ENCODE results near the gene ITPR3. TPM values are rescaled to one million over a fixed set of nuclear protein-coding genes. Genes with fewer than 3 reads are reported as not detected.
A peak's percentile ranks its signal among the peaks of the same experiment; 100 is the strongest.

Gene ITPR3
- total and polyA plus RNA-seq, 8 donors: 14.1 to 149 (median 65.6) TPM

DNA sequence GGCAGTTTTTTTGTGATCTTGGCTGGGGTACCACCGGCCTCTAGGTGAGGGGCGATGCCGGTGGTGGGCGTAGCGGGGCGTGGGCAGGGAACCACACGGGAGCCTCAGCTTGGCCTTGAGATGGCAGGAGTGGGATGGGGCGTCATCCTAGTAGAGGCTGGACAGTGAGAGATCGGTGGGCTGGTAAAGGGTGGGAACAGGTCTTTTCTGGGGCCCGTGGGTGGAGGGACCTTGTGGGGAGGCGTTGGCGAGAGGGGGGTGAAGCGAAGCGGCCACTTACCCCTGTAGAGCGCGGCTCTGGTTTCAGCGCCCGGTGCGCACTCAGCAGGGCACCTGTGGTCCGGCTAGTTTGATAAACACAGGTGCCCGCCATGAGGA is 12.0 kb downstream of the ITPR3 start:
- 11 to 37% (median 22%) methylated on average over 19 to 21 of the region's 21 CpGs for WGBS, 5 donors
- TF ChIP-seq, protein P1, sequence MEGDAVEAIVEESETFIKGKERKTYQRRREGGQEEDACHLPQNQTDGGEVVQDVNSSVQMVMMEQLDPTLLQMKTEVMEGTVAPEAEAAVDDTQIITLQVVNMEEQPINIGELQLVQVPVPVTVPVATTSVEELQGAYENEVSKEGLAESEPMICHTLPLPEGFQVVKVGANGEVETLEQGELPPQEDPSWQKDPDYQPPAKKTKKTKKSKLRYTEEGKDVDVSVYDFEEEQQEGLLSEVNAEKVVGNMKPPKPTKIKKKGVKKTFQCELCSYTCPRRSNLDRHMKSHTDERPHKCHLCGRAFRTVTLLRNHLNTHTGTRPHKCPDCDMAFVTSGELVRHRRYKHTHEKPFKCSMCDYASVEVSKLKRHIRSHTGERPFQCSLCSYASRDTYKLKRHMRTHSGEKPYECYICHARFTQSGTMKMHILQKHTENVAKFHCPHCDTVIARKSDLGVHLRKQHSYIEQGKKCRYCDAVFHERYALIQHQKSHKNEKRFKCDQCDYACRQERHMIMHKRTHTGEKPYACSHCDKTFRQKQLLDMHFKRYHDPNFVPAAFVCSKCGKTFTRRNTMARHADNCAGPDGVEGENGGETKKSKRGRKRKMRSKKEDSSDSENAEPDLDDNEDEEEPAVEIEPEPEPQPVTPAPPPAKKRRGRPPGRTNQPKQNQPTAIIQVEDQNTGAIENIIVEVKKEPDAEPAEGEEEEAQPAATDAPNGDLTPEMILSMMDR (IDR thresholded peaks at IDR 0.05): no peak
- TF ChIP-seq POLR2A (IDR thresholded peaks at IDR 0.05) (no peak), POLR2AphosphoS5 (IDR thresholded peaks at IDR 0.05) (no peak), EP300 (IDR thresholded peaks at IDR 0.05) (no peak)
- Histone ChIP-seq H3K27me3 (peaks cover 0 to 20% (median 0%) of the 10 kb centered on the region in 3 donors), H3K9me3 (no peaks in the 10 kb centered on the region), H3K4me3 (peak overlapping the region; percentile 35 to 49 (median 43)), H3K4me1 (peaks cover 56 to 94% (median 79%) of the 10 kb centered on the region in 4 donors), H3K27ac (peak overlapping the region; percentile 76 to 84 (median 80)), H3K36me3 (no peaks in the 10 kb centered on the region)
- intact Hi-C loops (cut with DNase I; ENCODE audit: low total_unique reads): loop anchor here (10.0 kb wide), 1 partner anchor 48 kb away; the partner anchor contains the start of gene BAK1
- DNase-seq: no peak

DNA sequence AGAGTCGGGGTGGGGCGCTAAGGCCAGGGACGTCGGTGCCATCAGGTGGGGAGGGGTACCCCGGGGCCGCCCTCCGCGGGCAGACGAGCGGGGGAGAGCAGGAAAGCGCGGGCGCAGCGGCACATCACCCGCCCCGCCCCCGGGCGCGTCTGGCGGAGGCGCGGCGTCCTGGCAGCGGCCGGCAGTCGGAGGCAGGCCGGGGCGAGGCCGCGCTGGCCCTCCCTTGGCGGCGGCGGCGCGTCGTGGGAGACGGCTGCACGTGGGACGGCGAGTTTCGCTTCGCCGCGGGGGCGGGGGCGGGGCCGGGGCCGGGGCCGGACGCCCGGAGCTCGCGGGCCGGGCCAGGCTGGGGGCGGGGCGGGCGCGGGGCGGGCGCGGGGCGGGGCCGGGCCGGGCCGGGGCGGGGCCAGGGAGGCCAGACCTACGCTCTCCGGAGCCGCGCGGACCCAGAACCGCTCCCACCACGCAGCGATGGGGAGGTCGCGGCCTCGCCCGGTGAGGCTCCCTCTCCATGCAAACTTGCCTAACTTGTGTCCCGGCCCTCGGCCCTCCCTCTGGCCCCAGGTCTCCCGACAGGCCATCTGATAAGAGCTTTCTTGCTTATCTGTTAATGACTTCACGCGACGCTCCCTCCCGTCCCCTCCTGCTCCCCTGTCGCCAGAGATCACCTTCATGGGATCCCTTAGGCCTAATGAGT is 12.5 kb downstream of the ITPR3 start:
- Histone ChIP-seq H3K27me3 (peaks cover 0 to 20% (median 0%) of the 10 kb centered on the region in 3 donors), H3K27ac (peak overlapping the region; percentile 76 to 84 (median 80)), H3K4me1 (peaks cover 55 to 94% (median 77%) of the 10 kb centered on the region in 4 donors), H3K9me3 (no peaks in the 10 kb centered on the region), H3K36me3 (no peaks in the 10 kb centered on the region), H3K4me3 (peak overlapping the region; percentile 35 to 50 (median 43))
- intact Hi-C loops (cut with DNase I; ENCODE audit: low total_unique reads): loop anchor here (10.0 kb wide), 1 partner anchor 49 kb away; the partner anchor contains the start of gene BAK1
- WGBS, 5 donors: 1 to 4% (median 1%) methylated on average over 8 to 77 of the region's 86 CpGs
- DNase-seq: peak; percentile 84 to 92
- TF ChIP-seq, protein P1 (IDR thresholded peaks at IDR 0.05): no peak
- TF ChIP-seq EP300 (IDR thresholded peaks at IDR 0.05): no peak
- TF ChIP-seq POLR2A (IDR thresholded peaks at IDR 0.05): no peak
- no peak for TF ChIP-seq POLR2AphosphoS5 (IDR thresholded peaks at IDR 0.05)

DNA sequence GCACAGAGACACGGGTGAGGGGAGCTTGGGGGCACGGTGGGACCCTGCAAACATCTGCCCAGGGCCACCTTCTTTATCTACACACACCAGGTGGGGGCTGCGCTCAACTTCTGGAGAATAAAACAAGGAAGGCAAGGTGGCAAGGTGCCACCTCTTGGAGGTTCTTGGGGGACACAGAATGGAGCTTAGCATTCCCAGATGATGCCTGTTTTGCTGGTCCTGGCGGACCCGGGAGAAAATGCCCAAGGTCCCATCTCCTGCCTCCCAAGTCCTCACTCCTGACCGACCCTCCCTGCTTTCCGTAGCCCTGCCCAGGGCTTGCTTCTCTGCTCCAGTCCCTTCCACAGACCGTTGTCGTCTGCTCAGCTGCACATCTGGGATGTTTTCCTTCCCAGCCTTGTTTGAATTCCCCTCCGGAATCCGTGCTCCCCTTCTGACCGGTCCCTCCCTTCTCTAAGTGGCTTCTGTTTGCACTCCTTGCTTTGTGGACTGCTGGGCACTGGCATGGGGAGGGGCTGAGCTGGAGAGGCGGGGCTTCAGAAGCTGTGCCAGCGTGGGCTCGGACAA is 13.1 kb downstream of the ITPR3 start:
- H3K4me1 ChIP-seq: peaks cover 54 to 94% (median 77%) of the 10 kb centered on the region in 4 donors

DNA sequence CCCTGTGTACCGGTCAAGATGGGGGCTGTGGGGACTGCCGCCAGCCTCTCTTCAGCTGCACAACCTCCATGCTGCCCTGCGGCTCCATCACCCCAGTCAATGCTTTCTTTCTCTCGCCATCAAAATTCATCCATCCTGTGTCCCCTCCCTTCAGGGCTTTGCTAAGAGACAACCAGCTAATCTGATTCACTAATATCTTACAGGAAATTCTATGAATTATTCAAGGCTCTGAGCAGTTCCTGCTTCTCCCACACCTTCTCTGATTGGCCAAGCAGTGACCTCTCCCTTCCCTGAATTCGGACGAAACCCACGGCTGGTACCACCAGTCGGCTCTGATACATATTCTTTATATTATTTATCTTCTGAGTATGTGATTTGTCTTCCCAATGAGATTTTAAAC is 13.8 kb downstream of the ITPR3 start:
- 41 to 59% (median 46%) methylated on average over 8 of the region's 8 CpGs for WGBS, 5 donors
- intact Hi-C loops (cut with DNase I; ENCODE audit: low total_unique reads): loop anchor here (10.0 kb wide), 1 partner anchor 50 kb away; the partner anchor contains the start of gene BAK1
- TF ChIP-seq EP300 (IDR thresholded peaks at IDR 0.05) (no peak), POLR2A (IDR thresholded peaks at IDR 0.05) (no peak), POLR2AphosphoS5 (IDR thresholded peaks at IDR 0.05) (no peak)
- TF ChIP-seq, protein P1 (IDR thresholded peaks at IDR 0.05): no peak

More for the DNA sequence above, 13.1 kb downstream of the ITPR3 start:
- H3K36me3 ChIP-seq: no peaks in the 10 kb centered on the region
- TF ChIP-seq, protein P1 (IDR thresholded peaks at IDR 0.05): no peak
- peak in 2 of 3 donors; percentile 20 to 49 for TF ChIP-seq POLR2AphosphoS5 (IDR thresholded peaks at IDR 0.05)
- no peak for TF ChIP-seq EP300 (IDR thresholded peaks at IDR 0.05)
- TF ChIP-seq POLR2A (IDR thresholded peaks at IDR 0.05): peak in 1 of 4 donors; percentile 9
- peaks cover 0 to 20% (median 0%) of the 10 kb centered on the region in 3 donors for H3K27me3 ChIP-seq
- peak overlapping the region; percentile 35 to 50 (median 42) for H3K4me3 ChIP-seq
- WGBS, 5 donors: 8 to 29% (median 13%) methylated on average over 14 to 15 of the region's 15 CpGs
- peak; percentile 73 to 84 for DNase-seq
- peak overlapping the region; percentile 66 to 84 (median 79) for H3K27ac ChIP-seq
- H3K9me3 ChIP-seq: no peaks in the 10 kb centered on the region
- intact Hi-C loops (cut with DNase I; ENCODE audit: low total_unique reads): loop anchor here (10.0 kb wide), 1 partner anchor 49 kb away; the partner anchor contains the start of gene BAK1

More for the DNA sequence above, 13.8 kb downstream of the ITPR3 start:
- no peaks in the 10 kb centered on the region for H3K9me3 ChIP-seq
- peak overlapping the region in 1 of 4 donors; percentile 50 for H3K4me3 ChIP-seq
- peak overlapping the region; percentile 66 to 84 (median 79) for H3K27ac ChIP-seq
- peak in 1 of 2 donors; percentile 5 for DNase-seq
- peaks cover 0 to 20% (median 0%) of the 10 kb centered on the region in 3 donors for H3K27me3 ChIP-seq
- H3K36me3 ChIP-seq: no peaks in the 10 kb centered on the region
- H3K4me1 ChIP-seq: peaks cover 52 to 93% (median 79%) of the 10 kb centered on the region in 4 donors
